Vagina (tissue), 2 donors: ENCODE results near the gene POLG2.

Source experiments
- CTCF ChIP-seq, 3 experiments: fragments of 450-650 bp in 2 of 3; fragments of 200-600 bp in 1 of 3; sonication (generic) in 1 of 3; IDR thresholded peaks; one replicate each; pipeline ENCODE4 v1.5.1; 2017 to 2019; ENCODE audit warnings: antibody characterized with exemption in 3 of 3, mild to moderate bottlenecking in 2 of 3, moderate library complexity in 2 of 3
- POLR2A ChIP-seq, 2 donors: fragments of 450-650 bp; IDR thresholded peaks; one replicate each; pipeline ENCODE4 v1.6.1; 2017; ENCODE audit warnings: antibody characterized with exemption in 2 of 2, mild to moderate bottlenecking in 2 of 2, moderate library complexity in 2 of 2
- POLR2AphosphoS5 ChIP-seq, 2 donors: sonication (generic); formaldehyde crosslinking; IDR thresholded peaks; one replicate each; pipeline ENCODE4 v1.9.0; 2017; ENCODE audit warnings: antibody characterized with exemption in 2 of 2, mild to moderate bottlenecking in 2 of 2, low read depth in 1 of 2; ENCODE audit not compliant: insufficient read depth in 1 of 2

- TF ChIP-seq POLR2A (IDR thresholded peaks at IDR 0.05) (no peak), CTCF (IDR thresholded peaks at IDR 0.05) (no peak), POLR2AphosphoS5 (IDR thresholded peaks at IDR 0.05; ENCODE audit: insufficient read depth in 1 of 2, low read depth in 1 of 2) (no peak)
Measured at GRCh38 chr17:64504769-64505339, 8.0 kb upstream of the POLG2 start.
